ENCODE data around the gene ECM1.
A peak's percentile ranks its signal among the peaks of the same experiment; 100 is the strongest.

ECM1 gene

DNA sequence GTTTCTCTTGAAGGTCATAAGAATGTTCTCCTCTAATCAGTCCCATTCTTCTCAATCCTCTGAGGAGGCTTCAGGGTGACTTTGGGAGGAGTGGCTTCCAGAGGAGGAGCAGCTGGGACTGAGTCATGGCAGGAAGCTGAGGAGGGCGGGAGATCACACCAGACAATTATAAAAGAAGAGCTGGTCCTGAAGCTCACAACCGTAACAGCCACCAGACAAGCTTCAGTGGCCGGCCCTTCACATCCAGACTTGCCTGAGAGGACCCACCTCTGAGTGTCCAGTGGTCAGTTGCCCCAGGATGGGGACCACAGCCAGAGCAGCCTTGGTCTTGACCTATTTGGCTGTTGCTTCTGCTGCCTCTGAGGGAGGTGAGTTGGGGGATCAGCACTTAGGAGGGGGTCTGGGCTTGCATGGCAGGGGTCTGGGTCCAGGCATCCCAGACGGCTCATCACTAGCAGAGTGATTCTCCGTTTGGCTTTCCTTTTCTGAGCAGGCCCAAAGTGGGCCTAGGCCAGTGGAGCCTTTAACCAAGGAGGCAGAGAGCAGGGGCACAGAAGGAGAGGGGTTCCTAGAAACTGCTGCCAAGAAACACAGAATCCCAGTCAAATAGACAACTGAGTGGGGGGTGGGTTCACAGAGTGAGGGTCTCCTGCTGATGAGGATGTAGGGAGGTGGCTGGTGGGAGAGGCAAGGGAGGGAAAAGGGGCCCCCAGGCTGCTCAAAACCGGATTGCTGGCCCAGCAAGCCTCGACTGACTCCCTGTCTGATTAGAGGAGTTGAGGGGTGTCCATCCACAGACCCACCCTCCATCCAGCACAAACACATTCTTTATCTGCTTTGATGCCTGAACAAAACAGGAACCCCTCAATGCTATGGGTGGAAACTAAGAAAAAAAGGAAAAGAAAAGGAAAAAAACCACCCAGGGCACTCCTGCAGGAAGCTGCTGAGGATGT is at the start of gene ECM1:
Gene ECM1 (plus strand): TSS at position 198 of the 953 bp plus-strand sequence. CDS start 101 bp downstream, at position 299.
- DNase-seq: peak; percentile 65 to 67

DNA sequence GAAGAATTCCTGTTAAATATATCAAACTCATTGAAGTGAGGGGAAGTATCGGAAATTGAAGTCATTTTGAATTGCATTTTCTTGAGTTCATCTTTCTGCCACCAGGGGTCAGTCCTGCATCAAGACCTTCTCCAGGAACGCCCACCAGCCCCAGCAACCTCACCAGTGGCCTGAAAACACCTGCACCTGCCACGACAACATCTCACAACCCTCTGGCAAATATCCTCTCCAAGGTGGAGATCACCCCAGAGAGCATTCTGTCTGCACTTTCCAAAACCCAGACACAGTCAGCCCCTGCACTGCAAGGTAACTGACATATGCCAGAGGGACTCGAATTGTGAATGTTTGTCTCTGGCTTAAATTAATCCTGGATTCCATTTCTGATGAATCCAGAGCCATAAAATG is 43.5 kb upstream of the ECM1 start:
- peak; percentile 40 to 80 for DNase-seq

DNA sequence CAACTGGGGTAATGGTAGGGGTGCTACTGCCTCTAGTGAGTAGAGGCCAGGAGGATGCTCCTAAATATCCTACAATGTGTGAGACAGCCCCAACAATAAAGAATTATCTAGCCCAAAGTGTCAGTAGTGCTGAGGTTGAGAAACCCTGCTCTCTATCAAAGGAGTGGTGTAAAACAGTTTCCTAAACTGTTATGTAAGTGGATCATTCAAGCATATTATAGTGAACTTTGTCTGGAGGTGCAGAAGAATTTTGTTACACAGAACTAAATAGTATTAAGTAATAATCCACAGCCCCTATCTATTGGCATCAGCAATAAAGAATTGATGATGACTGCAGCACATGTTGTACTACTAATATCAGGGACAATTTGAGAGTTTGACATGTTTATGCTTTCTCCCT is 40.9 kb upstream of the ECM1 start:
- DNase-seq: no peak

DNA sequence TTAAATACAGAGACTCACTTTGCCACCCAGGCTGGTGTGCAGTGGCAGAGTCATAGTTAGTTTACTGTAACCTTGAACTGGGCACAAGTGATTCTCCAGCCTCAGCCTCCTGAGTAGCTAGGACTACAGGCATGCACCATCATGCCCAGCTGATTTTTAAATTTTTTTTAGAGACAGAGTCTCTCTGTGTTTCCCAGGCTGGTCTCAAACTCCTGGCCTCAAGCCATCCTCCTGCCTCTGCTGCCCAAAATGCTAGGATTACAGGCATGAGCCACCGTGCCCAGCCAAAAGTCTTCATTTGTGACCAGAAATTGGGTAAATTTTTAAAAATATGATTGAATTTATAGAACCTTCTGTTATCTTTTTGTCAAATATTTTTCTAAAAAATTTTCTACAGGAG is 38.6 kb upstream of the ECM1 start:
- DNase-seq: no peak

DNA sequence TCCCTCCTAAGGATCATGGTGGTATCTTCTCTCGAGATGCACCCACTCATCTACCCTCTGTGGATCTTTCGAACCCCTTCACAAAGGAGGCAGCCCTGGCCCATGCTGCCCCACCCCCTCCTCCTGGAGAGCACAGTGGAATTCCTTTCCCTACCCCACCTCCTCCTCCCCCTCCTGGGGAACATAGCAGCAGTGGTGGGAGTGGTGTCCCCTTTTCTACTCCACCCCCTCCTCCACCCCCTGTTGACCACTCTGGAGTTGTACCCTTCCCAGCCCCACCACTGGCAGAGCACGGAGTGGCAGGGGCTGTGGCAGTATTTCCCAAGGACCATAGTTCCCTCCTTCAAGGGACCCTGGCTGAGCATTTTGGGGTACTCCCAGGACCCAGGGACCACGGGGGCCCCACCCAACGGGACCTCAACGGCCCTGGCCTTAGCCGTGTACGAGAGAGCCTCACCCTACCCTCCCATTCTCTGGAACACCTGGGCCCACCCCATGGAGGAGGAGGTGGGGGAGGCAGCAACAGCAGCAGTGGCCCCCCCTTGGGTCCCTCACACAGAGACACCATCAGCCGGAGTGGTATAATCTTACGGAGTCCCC is 35.2 kb upstream of the ECM1 start:
- DNase-seq: no peak

DNA sequence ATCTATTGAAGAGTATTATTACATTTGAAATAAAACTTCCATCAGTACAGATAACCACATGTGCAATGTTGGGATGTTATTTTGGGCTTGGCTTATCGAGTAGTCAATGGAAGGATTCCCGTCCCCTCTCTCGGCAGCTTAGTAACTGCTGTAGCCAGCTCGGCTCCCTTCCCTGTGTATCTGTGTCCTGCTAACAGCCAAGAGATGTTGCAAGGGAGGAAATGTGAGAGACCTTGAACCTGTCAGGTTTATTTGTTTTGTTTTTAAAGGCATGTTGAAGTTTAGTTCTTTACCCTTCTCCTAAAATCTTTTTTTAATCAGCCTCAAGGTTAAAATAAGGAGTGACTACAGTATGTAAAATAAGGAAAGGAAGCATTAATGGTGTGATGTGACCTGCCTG is 34.2 kb upstream of the ECM1 start:
- DNase-seq: no peak

DNA sequence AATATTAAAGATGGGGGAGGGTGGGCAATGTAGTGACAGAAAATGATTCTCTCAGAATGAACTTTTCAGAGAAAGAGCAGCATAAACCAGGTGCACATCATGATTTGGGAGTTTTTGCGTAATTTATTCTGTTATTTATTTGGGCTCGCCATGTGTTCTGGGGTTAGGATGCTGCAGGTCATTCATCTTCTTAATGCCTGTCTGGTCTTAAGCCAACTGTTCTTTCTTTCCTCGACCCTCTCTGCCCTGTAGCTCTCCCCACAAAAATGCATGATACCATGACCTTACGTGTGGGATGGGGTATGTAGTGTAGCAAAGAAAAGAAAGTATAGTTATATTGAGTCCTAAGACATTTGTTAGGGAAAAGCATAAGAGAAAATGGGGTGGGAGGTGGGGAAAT is 33.0 kb upstream of the ECM1 start:
- no peak for DNase-seq

DNA sequence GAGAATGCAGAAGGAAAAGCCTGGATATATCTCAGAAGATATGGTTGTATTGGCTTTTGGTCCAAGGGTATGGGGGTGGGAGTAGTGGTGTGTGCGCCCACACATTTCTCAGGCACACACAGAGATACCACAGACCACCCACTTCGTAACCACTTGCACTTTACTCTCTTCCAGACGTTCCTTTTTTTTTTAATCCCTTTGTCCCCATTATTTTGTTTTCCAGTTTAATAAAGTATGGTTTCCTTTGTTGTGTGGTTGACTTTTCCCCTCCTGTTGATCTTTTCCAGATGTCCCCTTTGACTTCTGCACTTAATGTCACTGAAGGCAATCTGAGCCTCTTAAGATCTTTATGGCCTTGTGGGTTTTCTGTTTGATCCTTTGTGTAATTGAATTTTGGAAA is 31.2 kb upstream of the ECM1 start:
- no peak for DNase-seq

DNA sequence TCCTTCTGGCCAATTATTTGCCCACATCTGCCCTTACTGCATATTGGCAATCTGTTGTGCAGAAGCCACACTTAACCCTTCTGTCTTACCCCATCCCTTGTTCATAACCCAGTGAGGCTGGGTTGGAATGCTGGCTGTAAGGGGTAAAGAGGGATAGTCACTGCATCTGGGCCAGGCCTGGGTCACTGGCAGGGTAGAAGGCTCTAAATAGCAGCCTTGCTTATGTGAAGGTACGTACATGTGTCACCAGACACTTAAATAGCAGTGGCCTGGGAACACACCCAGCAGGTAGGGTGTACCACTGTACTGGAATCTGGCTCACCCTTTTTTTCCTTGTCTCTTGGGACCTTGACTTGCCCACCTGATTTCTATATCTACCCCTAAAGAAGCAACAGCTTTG is 30.6 kb upstream of the ECM1 start:
- no peak for DNase-seq

DNA sequence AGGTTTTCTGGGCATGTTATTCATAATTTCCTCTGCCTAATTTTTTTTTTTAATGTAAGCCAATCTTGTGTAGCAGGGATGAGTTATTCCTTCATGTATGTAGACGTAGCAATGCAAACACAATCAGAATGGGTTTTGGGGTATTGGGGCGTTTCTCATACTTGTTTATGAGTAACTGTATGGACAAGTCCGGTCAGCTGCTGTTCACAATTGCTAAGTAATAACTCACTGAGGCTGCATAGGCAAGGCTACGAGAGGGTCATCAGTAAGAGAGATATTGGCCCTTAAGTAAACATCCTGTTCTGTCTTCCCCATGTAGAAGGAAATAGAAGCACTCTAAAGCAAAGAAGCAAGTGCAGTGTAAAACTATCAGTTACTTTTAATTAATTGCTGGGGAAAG is 30.2 kb upstream of the ECM1 start:
- DNase-seq: no peak

DNA sequence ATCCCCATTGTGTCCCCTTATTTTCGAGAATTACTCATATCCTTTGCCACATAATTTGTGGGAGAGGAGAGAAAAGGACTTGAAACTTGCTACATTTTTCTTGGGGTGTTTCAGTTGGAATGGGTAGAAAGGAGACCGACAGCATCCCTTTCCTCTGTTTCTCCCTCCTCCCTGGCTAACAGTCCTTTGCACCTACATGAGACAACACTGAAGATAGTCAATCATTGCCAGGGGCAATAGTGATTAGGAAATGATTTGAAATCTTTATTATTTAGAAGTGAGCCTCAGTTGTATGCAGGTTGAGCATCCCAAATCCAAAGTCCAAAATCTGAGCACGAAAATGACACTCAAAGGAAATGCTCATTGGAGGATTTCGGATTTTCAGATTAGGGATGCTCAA is 28.5 kb upstream of the ECM1 start:
- no peak for DNase-seq

DNA sequence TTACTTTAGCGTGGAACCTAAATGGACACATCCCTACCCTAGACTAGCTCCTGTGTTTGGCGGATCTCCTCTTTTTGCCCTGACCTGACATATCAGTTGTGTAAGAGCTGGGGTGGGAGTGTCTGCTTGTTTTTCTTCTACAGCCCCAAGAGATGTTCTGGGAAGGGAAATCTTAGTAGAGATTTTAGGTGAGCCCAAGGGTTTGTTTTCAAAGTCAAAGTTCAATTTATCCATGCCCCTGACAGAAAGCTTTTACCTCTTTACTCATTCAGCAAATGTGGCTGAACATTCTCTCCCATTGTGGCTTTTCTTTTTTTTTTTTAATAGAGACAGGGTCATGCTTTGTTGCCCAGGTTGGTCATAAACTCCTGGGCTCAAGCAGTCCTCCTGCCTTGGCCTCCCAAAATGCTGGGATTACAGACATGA is 28.0 kb upstream of the ECM1 start:
- no peak for DNase-seq

DNA sequence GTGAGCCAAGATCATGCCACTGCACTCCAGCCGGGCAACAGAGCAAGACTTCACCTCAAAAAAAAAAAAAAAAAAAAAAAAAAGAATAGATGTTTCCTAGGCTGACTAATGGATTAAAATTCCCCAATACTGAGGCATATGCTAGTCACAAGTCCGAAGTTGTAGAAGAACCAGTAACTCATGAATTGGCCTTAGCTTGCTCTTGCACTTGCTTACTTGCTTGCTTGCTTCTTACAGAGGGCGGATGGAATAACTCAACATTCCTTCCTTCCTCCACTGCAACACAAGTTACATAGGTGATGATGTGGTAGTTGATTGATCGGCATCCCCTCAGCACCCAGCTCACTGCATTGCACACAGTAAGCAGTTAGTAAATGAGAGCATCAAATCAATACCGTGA is 23.5 kb upstream of the ECM1 start:
- DNase-seq: no peak

DNA sequence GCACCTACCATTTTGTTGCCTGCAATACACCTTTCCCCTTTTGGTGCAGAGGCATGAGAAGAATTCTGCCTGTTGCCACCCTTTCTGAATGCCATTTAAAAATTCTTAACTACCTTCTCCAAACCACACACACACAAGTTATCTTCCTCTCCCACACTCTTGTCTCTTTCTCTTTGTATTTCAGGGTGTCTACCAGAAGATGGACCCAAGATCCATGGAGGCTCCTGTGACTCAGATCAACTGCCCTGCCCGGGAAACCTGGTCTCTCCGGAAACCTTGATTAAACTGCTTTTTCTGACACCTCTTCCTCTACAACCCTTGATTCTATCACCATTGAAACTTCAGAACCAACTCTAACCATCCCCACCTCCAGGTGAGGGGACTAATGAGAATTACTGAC is 23.0 kb upstream of the ECM1 start:
- peak in 1 of 2 donors; percentile 17 for DNase-seq

DNA sequence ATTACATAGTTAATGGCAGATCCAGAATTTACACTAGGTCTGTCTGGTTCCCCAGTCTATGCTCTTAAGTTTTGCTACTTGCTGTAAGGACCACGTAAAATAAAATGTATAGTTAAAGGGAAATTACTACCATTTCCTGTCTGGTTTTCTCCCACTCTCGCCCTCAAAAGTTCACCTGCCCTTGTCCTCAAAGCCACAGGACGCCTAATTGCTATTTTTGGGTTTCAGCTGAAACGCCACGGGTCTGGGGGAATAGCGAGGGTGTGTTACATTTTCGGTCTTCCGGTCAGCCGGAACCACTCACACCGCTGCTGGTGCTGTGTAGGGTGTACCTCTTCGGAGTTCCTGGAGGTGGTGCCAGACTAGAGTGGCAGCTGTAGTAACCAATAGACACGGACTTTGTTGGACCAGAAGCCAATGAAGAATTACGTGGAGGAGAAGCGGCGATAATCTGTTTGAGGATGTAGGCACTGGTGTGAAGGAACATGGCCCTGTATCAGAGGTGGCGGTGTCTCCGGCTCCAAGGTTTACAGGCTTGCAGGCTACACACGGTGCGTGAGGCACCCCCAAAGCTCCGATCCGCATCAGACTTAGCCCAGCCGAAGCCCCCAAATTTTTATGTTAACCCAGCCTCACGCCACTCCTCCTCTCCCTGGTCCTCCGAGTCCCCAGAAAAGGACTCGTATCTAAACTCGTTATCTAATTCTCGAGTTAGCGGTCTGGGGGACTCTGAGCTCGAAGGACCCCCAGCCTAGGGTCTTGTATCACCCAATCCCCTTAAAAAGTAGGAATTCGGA is 20.7 kb upstream of the ECM1 start, which contains the start of gene TARS2:
Gene TARS2 (plus strand): TSS at position 454 of the 797 bp plus-strand sequence. CDS start 32 bp downstream, at position 486.
- peak; percentile 97 to 100 for DNase-seq

DNA sequence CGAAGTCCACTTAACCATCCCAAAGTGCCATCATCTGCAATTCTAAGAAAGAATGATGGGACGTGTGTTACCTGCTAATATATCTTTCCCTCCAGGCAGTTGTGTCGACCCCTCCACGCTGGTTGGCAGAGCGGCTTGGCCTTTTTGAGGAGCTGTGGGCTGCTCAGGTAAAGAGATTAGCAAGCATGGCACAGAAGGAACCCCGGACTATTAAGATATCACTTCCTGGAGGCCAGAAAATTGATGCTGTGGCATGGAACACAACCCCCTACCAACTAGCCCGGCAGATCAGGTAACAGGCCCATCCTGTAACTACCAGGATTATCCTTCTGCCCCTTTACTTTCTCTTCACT is 20.2 kb upstream of the ECM1 start:
- DNase-seq: no peak

DNA sequence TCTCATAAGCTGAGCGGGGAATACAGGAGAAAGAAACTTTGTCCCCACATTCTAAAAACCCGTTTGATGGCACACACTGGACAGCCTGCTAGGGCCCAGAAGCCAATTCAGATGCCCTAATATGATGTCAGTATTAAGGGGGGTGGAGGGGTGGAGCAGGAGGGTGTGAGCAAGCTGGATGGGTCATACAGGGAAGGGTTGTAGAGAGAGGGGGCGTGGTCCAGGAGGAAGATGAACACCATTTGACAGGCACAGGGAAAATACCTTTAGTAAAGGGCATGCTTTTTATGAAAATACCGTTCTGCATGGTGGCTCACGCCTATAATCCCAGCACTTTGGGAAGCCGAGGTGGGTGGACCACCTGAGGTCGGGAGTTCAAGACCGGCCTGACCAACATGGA is 14.7 kb upstream of the ECM1 start:
- DNase-seq: no peak

DNA sequence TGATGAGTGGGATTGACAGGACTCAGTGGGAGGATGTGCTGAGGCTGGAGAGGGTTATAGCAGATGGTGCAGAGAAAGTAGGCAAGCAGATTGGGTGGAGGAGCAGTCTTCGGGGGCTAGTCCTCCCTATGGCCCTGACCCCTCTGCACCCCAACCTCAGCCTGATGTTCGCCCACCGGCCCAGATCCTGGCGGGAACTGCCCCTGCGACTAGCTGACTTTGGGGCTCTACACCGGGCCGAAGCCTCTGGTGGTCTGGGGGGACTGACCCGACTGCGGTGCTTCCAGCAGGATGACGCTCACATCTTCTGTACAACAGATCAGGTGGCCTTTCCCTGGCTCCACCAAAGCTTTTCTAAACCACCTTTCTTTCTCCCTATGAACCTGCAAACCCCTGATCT is 9.6 kb upstream of the ECM1 start:
- DNase-seq: no peak

DNA sequence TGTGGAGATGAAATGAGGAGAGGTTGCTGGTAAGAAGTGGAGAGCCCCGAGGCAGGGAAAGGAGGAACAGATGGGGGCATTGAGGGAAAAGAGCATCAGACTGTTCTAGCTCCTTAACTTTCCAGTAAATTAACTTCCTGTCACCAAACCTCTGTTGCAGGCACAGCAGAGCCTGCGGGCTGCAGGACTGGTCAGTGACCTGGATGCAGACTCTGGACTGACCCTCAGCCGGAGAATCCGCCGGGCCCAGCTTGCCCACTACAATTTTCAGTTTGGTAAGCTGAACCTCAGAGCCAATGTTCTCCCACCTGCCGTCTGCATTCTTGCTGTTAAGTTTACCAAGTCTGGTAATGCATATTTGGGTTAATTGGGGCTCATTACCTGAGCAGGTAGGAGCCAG is 2.5 kb upstream of the ECM1 start:
- no peak for DNase-seq

DNA sequence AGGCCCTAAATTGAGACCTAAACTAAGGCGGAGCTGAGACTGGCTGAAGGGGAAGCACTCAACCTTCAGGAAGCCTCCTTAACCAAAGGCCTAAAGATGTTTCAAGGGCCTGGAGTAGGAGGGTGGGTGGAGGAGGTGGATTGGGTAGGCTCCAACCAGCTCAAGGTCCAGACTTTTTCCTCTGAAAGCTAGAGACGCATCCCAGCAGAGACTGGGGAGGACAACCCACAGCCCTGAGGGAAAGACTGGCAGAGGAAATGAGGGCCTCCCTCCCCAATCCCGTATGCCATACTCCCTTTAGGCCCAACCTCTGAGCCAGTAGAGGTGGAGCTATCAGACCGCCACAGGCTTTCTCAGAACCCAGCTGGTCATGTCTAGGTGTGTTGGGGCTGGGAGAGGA is 1.1 kb downstream of the ECM1 start:
- no peak for DNase-seq

DNA sequence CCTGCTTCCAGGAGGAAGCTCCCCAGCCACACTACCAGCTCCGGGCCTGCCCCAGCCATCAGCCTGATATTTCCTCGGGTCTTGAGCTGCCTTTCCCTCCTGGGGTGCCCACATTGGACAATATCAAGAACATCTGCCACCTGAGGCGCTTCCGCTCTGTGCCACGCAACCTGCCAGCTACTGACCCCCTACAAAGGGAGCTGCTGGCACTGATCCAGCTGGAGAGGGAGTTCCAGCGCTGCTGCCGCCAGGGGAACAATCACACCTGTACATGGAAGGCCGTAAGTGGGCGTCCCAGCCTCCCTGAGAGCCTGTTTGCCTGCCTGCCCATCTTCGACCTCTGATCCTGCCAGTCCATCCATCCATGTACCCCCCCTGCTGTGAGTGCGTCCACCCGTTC is 3.6 kb downstream of the ECM1 start:
- DNase-seq: no peak

DNA sequence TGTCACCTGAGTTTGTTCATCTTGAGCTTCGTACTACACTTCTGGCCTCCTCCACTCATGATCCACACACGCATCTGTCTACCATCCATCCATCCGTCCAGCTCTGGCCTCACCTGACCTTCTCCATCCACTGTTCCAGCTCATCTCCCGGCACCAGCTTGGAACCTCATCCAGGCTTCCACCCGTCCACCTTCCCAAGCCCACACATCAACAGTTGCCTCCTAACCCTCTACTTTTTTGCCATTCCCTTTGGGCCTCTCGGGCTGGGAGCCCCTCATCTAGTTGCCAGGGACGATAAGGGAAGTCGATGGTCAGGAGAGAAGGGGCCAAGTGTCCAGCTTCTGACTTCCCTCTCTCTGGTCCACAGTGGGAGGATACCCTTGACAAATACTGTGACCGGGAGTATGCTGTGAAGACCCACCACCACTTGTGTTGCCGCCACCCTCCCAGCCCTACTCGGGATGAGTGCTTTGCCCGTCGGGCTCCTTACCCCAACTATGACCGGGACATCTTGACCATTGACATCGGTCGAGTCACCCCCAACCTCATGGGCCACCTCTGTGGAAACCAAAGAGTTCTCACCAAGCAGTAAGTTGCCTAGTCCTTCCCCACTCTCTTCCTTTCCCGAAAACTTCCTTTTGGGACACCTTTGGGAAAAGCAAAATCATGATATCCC is 4.2 kb downstream of the ECM1 start:
- no peak for DNase-seq

DNA sequence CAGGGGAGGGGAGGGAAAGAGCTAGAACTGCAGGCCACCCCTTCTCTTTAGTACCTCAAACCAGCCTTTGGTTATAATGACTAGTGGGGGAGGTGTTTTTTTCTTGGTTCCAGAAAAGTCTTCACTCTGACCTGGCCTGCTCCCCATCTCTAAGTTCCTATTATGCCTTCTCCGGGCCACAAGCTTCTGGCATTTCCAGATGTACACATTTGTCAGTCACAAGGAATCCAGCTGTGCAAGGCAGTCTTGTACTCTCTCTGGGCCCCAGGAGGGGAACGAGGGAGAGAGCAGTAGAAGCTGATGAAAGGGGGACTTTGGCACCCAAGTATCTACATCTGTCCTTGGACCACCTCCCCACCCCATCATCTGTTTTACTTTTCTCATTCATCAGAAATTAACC is 4.9 kb downstream of the ECM1 start:
- DNase-seq: no peak

All from inflammatory macrophage treated with lipopolysaccharide for 1 hour (primary cell).